NCI-H1417 (cell line): ENCODE measurements around the gene SCNN1B.
"Not testable (repeated sequence)": the region's sequence is repeated elsewhere in the genome, so short reads cannot be mapped to it uniquely, and the experiment has no call there.

ENCODE experiments used
- DNase-seq, 3 experiments: peaks; one replicate each; lab custom pipeline; 2025; lab: John Stamatoyannopoulos, UW

SCNN1B gene

GRCh38 chr16:23302045-23302956 lies at the start of gene SCNN1B:
Gene SCNN1B (plus strand): TSS chr16:23302302. CDS start chr16:23348600, 46,298 bp downstream.
- peak in 2 of 3 experiments; percentile 67 to 72 for DNase-seq

GRCh38 chr16:23252310-23252709 lies 49.8 kb upstream of the SCNN1B start:
- DNase-seq: peak in 1 of 3 experiments; percentile 9

- DNase-seq: not testable (repeated sequence)
Observed at GRCh38 chr16:23253650-23254049, 48.5 kb upstream of the SCNN1B start.

GRCh38 chr16:23254338-23254737 lies 47.8 kb upstream of the SCNN1B start:
- DNase-seq: no peak

GRCh38 chr16:23255000-23255399 lies 47.1 kb upstream of the SCNN1B start:
- no peak for DNase-seq

- no peak for DNase-seq
Observed at GRCh38 chr16:23256440-23256839, 45.7 kb upstream of the SCNN1B start.

- no peak for DNase-seq
Observed at GRCh38 chr16:23257682-23258081, 44.4 kb upstream of the SCNN1B start.

GRCh38 chr16:23258919-23259237 lies 43.2 kb upstream of the SCNN1B start:
- DNase-seq: no peak

GRCh38 chr16:23267647-23268046 lies 34.5 kb upstream of the SCNN1B start:
- no peak for DNase-seq

GRCh38 chr16:23268561-23268960 lies 33.5 kb upstream of the SCNN1B start:
- no peak for DNase-seq

GRCh38 chr16:23269248-23269953 lies 32.7 kb upstream of the SCNN1B start:
- DNase-seq: peak in 1 of 3 experiments; percentile 27

GRCh38 chr16:23270654-23271053 lies 31.4 kb upstream of the SCNN1B start:
- no peak for DNase-seq

- no peak for DNase-seq
Observed at GRCh38 chr16:23274968-23275367, 27.1 kb upstream of the SCNN1B start.

- no peak for DNase-seq
Observed at GRCh38 chr16:23276821-23277220, 25.3 kb upstream of the SCNN1B start.

- no peak for DNase-seq
Observed at GRCh38 chr16:23278031-23278430, 24.1 kb upstream of the SCNN1B start.

GRCh38 chr16:23279721-23280153 lies 22.4 kb upstream of the SCNN1B start:
- peak; percentile 84 to 96 (median 88) for DNase-seq

GRCh38 chr16:23280483-23280967 lies 21.6 kb upstream of the SCNN1B start:
- DNase-seq: peak in 2 of 3 experiments; percentile 61 to 88

- peak in 1 of 3 experiments; percentile 24 for DNase-seq
Observed at GRCh38 chr16:23282568-23282967, 19.5 kb upstream of the SCNN1B start.

GRCh38 chr16:23283571-23283970 lies 18.5 kb upstream of the SCNN1B start:
- no peak for DNase-seq

GRCh38 chr16:23284584-23284983 lies 17.5 kb upstream of the SCNN1B start:
- DNase-seq: no peak

GRCh38 chr16:23286131-23286532 lies 16.0 kb upstream of the SCNN1B start:
- no peak for DNase-seq

GRCh38 chr16:23288209-23288608 lies 13.9 kb upstream of the SCNN1B start:
- no peak for DNase-seq
